Fibroblast of skin of scalp (primary cell): ENCODE data around the gene IGFBP5.
A peak's percentile ranks its signal among the peaks of the same experiment; 100 is the strongest.

Source experiments
- DNase-seq: peaks from one replicate; pipeline ENCODE4 v3.0.0-alpha.2; 2013

IGFBP5 gene

GRCh38 chr2:216713691-216714336 is 18.5 kb upstream of the IGFBP5 start:
- DNase-seq: peak; percentile 99

- no peak for DNase-seq
Observed at GRCh38 chr2:216711348-216711747, 16.0 kb upstream of the IGFBP5 start.

DNA sequence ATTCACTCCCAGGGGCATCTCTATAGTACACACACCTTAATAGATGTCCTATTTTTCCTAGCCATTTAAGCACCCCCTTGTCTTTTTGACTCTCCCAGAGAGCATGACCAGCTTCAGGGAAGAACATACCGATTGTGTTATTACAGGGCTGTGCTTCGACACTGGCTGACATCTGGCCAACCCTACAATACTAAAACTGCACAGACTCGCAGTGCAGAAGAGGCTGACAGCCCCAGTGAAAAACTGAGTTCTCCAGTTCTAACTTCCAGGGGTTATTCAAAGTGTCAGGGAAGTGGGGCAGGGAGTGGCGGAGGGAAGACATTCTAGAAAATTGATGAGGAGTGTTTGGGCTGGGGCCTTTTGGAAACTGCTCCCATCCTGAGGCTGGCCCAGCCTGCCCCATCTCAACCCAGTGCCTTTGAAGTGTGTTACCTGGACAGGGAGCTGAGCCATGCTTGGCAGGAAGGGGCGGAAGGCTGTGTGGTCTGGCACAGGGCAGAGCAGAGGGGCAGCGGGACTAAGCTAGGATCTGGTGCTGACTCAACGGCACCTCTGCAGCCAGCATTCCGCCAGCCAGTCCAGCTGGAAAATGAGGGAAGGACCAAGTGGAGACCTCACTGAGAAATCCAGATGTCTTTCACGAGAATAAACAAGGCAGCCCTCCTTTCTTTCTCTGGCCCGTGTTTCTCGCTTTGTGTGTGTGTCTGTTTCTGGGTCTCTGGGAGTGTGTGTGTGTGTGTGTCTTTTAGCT is 15.4 kb upstream of the IGFBP5 start:
- DNase-seq: peak; percentile 50

DNA sequence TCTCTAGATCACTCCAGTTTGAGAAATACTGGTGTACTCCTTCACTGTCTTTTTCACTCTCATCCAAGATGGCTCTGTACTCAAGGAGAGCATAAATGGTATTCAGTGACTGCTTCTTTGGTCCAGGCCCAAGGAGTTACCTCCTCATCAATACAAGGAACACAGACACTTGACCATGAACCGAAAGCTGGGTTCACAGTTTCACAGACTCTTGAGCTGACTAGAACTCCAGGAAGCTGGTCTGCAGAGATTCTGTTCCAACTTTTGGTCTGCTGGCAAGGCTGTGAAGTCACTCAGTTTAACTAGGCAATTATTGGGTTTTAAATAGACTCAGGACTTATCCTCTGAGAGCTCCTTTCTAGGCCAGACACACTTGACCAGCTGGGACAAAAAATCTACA is 7.4 kb upstream of the IGFBP5 start:
- DNase-seq: no peak

DNA sequence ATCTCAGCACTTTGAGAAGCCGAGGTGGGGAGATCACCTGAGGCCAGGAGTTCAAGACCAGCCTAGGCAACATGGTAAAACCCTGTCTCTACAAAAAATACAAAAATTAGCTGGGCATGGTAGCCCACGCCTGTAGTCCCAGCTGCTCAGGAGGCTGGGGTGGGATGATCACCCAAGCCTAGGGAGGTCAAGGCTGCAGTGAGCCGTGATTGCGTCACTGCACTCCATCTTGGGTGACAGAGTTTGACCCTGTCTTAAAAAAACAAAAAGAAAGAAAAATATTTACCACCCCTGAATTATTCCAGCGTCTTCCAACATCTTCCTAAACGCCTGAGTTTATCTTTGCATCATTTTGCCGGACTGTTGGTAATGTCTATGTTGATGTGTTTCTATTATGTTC is 6.2 kb upstream of the IGFBP5 start:
- DNase-seq: no peak

DNA sequence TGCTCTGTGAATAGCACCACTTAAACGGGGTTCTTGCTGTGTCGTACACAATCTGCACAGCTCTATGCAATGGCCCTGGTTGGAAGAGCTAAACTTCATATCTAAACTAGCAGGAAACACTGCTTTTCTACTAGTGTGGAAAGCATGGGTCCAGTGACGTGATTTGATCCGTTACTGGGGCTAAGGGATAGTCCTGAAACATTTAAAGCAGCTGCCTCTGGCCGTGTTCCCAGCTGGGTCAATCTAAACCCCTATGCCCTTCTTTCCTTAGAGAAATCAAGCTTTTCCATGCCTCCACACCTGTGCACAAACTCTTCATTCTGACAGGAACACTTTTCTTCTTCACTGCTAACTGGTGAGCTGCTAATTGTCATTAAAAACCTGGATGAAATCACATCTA is 5.4 kb upstream of the IGFBP5 start:
- no peak for DNase-seq

GRCh38 chr2:216700088-216700567 is 4.8 kb upstream of the IGFBP5 start:
- DNase-seq: no peak

DNA sequence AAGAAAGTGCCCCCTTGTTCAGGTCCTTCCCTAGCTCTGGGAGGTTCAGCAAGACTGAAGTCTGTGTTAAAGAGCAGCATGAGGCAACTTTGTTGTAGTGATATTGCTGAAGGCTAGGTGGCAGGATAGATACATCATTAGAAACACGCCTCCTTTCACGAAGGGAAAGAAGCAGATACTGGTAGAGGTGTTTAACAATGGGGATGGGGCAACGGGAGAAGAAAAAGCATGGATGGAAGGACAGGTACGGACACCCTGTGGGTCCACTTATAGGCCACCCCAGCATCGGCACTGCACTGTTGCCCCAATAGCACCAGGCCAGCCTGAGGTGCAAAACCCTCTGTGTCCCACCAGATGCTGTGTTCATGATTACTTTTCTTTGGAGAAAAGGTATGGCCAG is 3.5 kb upstream of the IGFBP5 start:
- DNase-seq: peak; percentile 72

GRCh38 chr2:216698293-216698692 is 2.9 kb upstream of the IGFBP5 start:
- no peak for DNase-seq

GRCh38 chr2:216696751-216697560 is 1.6 kb upstream of the IGFBP5 start:
- DNase-seq: peak; percentile 51

GRCh38 chr2:216696321-216696720 is 972 bp upstream of the IGFBP5 start:
- DNase-seq: no peak

- no peak for DNase-seq
Observed at GRCh38 chr2:216694826-216695217, 527 bp downstream of the IGFBP5 start.

- DNase-seq: no peak
Observed at GRCh38 chr2:216694082-216694825, 1.1 kb downstream of the IGFBP5 start.

DNA sequence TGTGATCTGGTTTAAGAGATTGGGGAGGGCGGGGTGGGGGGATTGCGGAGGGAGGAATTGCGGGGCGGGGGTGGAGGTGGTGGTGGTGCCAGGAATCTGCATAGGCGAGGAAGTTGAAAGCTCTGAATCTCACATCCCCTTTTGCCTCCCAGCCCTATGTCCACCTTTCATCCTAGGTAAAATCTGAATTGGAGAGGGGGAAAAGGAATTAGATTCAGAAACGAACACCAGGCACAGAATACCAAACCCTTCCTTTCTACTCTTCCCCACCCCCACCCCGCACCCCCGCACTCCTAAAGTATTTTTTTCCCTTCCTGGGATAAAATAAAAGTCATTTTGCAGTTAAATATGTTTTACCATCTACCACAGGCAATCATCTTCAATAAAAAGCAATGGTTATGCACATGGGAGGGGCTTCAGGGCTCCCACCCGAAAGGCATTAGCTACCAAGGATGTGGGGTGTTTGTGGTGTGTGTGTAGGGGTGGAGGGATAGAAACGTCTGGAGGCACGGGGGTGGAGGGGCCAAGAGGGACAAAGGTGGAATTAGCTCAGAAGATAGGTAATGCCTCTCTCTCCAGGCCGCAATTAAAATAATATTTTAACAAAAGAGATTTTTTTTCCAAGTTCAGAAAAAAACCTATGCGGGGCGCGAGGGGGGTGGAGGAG is 1.8 kb downstream of the IGFBP5 start:
- no peak for DNase-seq

- peak; percentile 72 for DNase-seq
Observed at GRCh38 chr2:216692636-216693413, 2.5 kb downstream of the IGFBP5 start.

DNA sequence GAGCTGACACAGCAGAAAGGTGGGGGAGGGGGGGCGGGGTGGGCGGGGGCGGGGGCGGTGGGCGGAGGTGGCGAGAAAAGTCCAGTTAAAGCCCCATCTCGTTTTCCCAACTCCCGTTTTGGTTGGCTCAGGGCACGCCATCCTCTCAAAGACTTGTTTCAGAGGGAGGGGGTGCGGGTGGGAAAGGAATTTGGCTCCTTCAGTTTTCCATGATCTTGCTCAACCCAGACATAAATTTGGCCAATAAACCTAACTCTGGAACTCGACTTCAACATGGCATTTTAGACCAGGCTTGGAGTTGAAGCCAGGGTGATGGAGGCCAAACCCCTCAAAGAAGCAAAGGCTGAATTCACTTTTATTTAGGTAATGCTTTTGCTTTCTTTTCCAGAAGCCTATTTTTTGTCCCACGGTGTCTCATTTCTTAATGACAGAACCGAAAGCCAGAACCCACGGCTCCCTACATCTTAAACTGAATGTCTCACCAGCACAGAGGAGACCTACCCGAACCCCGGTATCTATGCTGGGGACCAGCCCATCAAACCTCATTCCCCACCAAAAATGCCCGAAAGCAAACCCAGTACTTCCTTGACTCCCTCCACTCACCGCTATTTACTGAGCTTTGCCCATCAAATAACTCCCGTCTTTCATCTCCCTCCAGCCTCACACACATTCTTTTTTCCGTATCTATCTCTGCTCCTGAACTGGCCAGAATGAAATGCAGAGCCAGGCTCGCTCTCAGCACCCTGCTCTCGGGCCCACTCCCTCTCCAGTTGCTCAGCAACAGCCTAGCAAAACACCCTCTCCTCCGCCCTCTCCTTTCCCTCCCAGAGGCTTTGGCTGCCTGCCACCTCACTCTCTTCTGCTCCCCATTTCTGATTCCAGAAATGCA is 4.3 kb downstream of the IGFBP5 start:
- DNase-seq: peak; percentile 85

GRCh38 chr2:216690456-216690852 is 4.9 kb downstream of the IGFBP5 start:
- no peak for DNase-seq

- no peak for DNase-seq
Observed at GRCh38 chr2:216689397-216689796, 6.0 kb downstream of the IGFBP5 start.

DNA sequence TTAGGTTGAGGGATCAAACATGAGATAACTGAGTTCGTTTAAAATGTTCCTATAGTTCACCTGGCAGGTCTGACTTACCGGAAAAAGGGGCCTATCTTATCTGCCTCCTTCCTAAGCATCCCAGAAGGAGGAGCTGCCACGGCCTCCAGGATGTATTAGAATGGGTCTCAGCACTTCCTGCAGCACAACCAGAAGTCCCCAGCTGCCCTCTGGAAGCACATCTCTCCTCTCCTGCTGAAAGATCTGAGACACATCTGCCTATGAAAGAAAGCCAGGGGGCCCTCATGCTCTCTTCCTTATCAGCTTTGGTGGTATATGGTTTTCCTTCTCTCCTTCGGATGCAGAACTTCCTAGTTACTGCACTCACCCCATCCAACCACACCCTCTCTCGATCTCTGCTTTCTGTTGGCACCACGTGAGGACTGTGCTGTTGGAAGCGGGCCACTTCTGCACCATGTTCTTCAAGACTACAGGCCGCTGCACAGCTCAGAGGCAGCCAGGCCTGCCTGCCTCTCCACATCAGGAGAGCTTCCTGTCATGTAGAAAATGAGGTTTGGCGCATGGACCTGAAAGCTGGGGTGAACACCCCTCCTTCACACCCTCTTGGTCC is 6.5 kb downstream of the IGFBP5 start:
- DNase-seq: no peak

DNA sequence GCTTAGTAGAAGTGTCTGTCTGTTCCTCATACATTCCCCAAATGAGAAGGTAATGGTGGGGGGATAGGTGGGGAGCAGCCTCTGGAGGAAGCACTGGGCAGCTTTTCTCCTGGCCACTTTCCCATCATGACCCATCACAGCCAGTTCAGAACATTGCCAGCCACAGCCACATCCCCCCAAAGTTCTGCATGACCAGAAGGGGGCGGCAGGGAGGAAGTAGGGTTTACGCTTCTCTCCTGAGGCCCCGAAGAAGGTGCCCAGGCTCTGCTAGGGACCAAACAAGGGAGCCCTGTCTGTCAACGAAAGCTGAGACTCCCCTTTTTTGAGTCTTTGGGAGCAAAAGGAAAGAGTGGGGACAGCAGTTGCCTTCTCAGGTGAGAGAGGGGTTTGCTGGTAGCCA is 7.7 kb downstream of the IGFBP5 start:
- no peak for DNase-seq
